Peyer's patch (tissue), 4 donors: ENCODE measurements around the gene RREB1.

ENCODE experiments used
- CTCF ChIP-seq, 6 experiments: fragments of 450-650 bp in 4 of 6; fragments of 200-600 bp in 2 of 6; sonication (generic) in 1 of 6; IDR thresholded peaks; one replicate each; pipeline ENCODE4 v1.5.1; 2017 to 2019; ENCODE audit warnings: antibody characterized with exemption in 6 of 6, mild to moderate bottlenecking in 3 of 6, moderate library complexity in 1 of 6
- POLR2A ChIP-seq, 2 donors: fragments of 450-650 bp; IDR thresholded peaks; one replicate each; pipeline ENCODE4 v1.5.1; 2017; ENCODE audit warnings: antibody characterized with exemption in 2 of 2, mild to moderate bottlenecking in 2 of 2, moderate library complexity in 2 of 2

GRCh38 chr6:7157752-7158616, 50.2 kb downstream of the RREB1 start:
- TF ChIP-seq CTCF (IDR thresholded peaks at IDR 0.05) (no peak), POLR2A (IDR thresholded peaks at IDR 0.05) (no peak)
